ENCODE data around the gene SERPINA10.
"Not testable (repeated sequence)": the region's sequence is repeated elsewhere in the genome, so short reads cannot be mapped to it uniquely, and the experiment has no call there.

The SERPINA10 gene

GRCh38 chr14:94312481-94313246 lies 19.6 kb upstream of the SERPINA10 start:
- no peak for DNase-seq

- DNase-seq, result no peak
Observed at GRCh38 chr14:94310248-94310647, 17.2 kb upstream of the SERPINA10 start.

GRCh38 chr14:94309721-94310120 lies 16.7 kb upstream of the SERPINA10 start:
- no peak for DNase-seq

GRCh38 chr14:94307410-94307992 lies 14.4 kb upstream of the SERPINA10 start:
- no peak for DNase-seq

- DNase-seq, result no peak
Observed at GRCh38 chr14:94306047-94306978, 13.2 kb upstream of the SERPINA10 start.

GRCh38 chr14:94305620-94306019 lies 12.6 kb upstream of the SERPINA10 start:
- DNase-seq, result no peak

GRCh38 chr14:94304243-94304642 lies 11.2 kb upstream of the SERPINA10 start:
- DNase-seq, result no peak

- no peak for DNase-seq
Observed at GRCh38 chr14:94303111-94303510, 10.0 kb upstream of the SERPINA10 start.

- DNase-seq, result no peak
Observed at GRCh38 chr14:94298130-94298529, 5.1 kb upstream of the SERPINA10 start.

GRCh38 chr14:94296181-94296545 lies 3.1 kb upstream of the SERPINA10 start:
- not testable (repeated sequence) for DNase-seq

- DNase-seq, result no peak
Observed at GRCh38 chr14:94295360-94296180, 2.5 kb upstream of the SERPINA10 start.

- DNase-seq, result no peak
Observed at GRCh38 chr14:94293578-94293924, 483 bp upstream of the SERPINA10 start.

GRCh38 chr14:94292526-94292871 lies 569 bp downstream of the SERPINA10 start:
- DNase-seq, result no peak

- no peak for DNase-seq
Observed at GRCh38 chr14:94291906-94292525, 1.1 kb downstream of the SERPINA10 start.

- no peak for DNase-seq
Observed at GRCh38 chr14:94291159-94291905, 1.7 kb downstream of the SERPINA10 start.

- DNase-seq, result no peak
Observed at GRCh38 chr14:94290197-94290596, 2.9 kb downstream of the SERPINA10 start.

GRCh38 chr14:94288610-94289465 lies 4.2 kb downstream of the SERPINA10 start:
- no peak for DNase-seq

- no peak for DNase-seq
Observed at GRCh38 chr14:94285158-94285557, 7.9 kb downstream of the SERPINA10 start.

- DNase-seq, result no peak
Observed at GRCh38 chr14:94284221-94284620, 8.8 kb downstream of the SERPINA10 start.

- DNase-seq, result no peak
Observed at GRCh38 chr14:94282991-94283723, 9.9 kb downstream of the SERPINA10 start.
